Cardiac muscle cell (in vitro differentiated cells and primary cell): ENCODE data around the gene RIC3. TPM values are rescaled to one million over a fixed set of nuclear protein-coding genes. Genes with fewer than 3 reads are reported as not detected.

Experiments
- DNase-seq, 2 donors: peaks; one replicate each; pipeline versions ENCODE4 v3.0.0 to v3.0.0-alpha.2; 2010 to 2017; ENCODE audit warnings: low read depth in 1 of 2, low spot score in 1 of 2
- H3K27ac ChIP-seq: fragments of 200-600 bp; sonication (generic); 2 replicates; pipeline ENCODE4 v1.5.1; 2016
- H3K27me3 ChIP-seq: fragments of 200-600 bp; sonication (generic); 2 replicates; pipeline ENCODE4 v1.6.0; 2016; ENCODE audit warnings: control low read depth
- H3K36me3 ChIP-seq: fragments of 200-600 bp; sonication (generic); 2 replicates; pipeline ENCODE4 v1.5.1; 2016; ENCODE audit warnings: control low read depth
- H3K4me1 ChIP-seq: fragments of 200-600 bp; sonication (generic); 2 replicates; pipeline ENCODE4 v1.8.1; 2017; ENCODE audit warnings: low read depth, mild to moderate bottlenecking, mixed run types
- H3K4me3 ChIP-seq: fragments of 200-600 bp; sonication (generic); 2 replicates; pipeline ENCODE4 v1.5.1; 2016; ENCODE audit warnings: mild to moderate bottlenecking
- H3K9me3 ChIP-seq: fragments of 200-600 bp; sonication (generic); 2 replicates; pipeline ENCODE4 v1.5.1; 2017; ENCODE audit warnings: low read depth, mild to moderate bottlenecking, control low read depth
- CTCF ChIP-seq: IDR thresholded peaks from 2 replicates; pipeline ENCODE4 v1.5.1; 2012; ENCODE audit warnings: low read depth, mild to moderate bottlenecking, low read length
- polyA plus RNA-seq: library from polyadenylated mRNA; unstranded; fragments of >200 nt; fragmentation: Nextera tagmentation; extraction: Ambion mirVana; gene quantifications from 2 replicates; pipeline ENCODE4 v1.2.1, GENCODE V29; 2016
- total RNA-seq: library from RNA; depleted of rRNA; stranded (reverse); fragments of >200 nt; gene quantifications from 2 replicates; pipeline ENCODE4 v1.2.3, GENCODE V29; 2016

The RIC3 gene
- total and polyA plus RNA-seq, 2 experiments from 2014 or later = 14.3 to 22.1 TPM

GRCh38 chr11:8196749-8197148 lies 27.9 kb upstream of the RIC3 start:
- Histone ChIP-seq H3K4me3 (no peak overlapping the region), H3K9me3 (no peaks in the 10 kb centered on the region), H3K27ac (no peak overlapping the region), H3K36me3 (no peaks in the 10 kb centered on the region), H3K27me3 (peaks cover 48% of the 10 kb centered on the region), H3K4me1 (no peaks in the 10 kb centered on the region)
- no peak for TF ChIP-seq CTCF
- DNase-seq = no peak

- H3K4me3 ChIP-seq = no peak overlapping the region
- no peaks in the 10 kb centered on the region for H3K36me3 ChIP-seq
Measured at GRCh38 chr11:8194956-8195355, 26.1 kb upstream of the RIC3 start.

GRCh38 chr11:8192896-8193209 lies 24.0 kb upstream of the RIC3 start:
- Histone ChIP-seq H3K4me3 (no peak overlapping the region), H3K27me3 (peaks cover 29% of the 10 kb centered on the region), H3K36me3 (no peaks in the 10 kb centered on the region), H3K4me1 (no peaks in the 10 kb centered on the region), H3K27ac (no peak overlapping the region), H3K9me3 (no peaks in the 10 kb centered on the region)
- no peak for DNase-seq
- no peak for TF ChIP-seq CTCF

More at GRCh38 chr11:8194956-8195355, 26.1 kb upstream of the RIC3 start:
- TF ChIP-seq CTCF = no peak
- Histone ChIP-seq H3K27me3 (peaks cover 47% of the 10 kb centered on the region), H3K4me1 (no peaks in the 10 kb centered on the region), H3K27ac (no peak overlapping the region), H3K9me3 (no peaks in the 10 kb centered on the region)
- no peak for DNase-seq

- H3K4me3 ChIP-seq = no peak overlapping the region
- no peaks in the 10 kb centered on the region for H3K9me3 ChIP-seq
- DNase-seq = peak; percentile 73 to 78
- H3K36me3 ChIP-seq = no peaks in the 10 kb centered on the region
- peak; percentile 88 for TF ChIP-seq CTCF
- peaks cover 23% of the 10 kb centered on the region for H3K27me3 ChIP-seq
- no peaks in the 10 kb centered on the region for H3K4me1 ChIP-seq
- no peak overlapping the region for H3K27ac ChIP-seq
Measured at GRCh38 chr11:8192016-8192895, 23.4 kb upstream of the RIC3 start.

GRCh38 chr11:8190431-8190830 lies 21.6 kb upstream of the RIC3 start:
- no peak overlapping the region for H3K27ac ChIP-seq
- no peak overlapping the region for H3K4me3 ChIP-seq
- H3K27me3 ChIP-seq = peaks cover 5% of the 10 kb centered on the region
- H3K9me3 ChIP-seq = no peaks in the 10 kb centered on the region
- DNase-seq = no peak
- no peaks in the 10 kb centered on the region for H3K4me1 ChIP-seq
- no peaks in the 10 kb centered on the region for H3K36me3 ChIP-seq
- TF ChIP-seq CTCF = no peak
